Stimulated activated naive CD4-positive, alpha-beta T cell treated with Interleukin-2 at 50 U/mL for 16 hours (primary cell): ENCODE results near the gene MIDN.

Source experiments
- DNase-seq: peaks from one replicate; lab custom pipeline; 2025; lab: John Stamatoyannopoulos, UW

Gene MIDN

DNA sequence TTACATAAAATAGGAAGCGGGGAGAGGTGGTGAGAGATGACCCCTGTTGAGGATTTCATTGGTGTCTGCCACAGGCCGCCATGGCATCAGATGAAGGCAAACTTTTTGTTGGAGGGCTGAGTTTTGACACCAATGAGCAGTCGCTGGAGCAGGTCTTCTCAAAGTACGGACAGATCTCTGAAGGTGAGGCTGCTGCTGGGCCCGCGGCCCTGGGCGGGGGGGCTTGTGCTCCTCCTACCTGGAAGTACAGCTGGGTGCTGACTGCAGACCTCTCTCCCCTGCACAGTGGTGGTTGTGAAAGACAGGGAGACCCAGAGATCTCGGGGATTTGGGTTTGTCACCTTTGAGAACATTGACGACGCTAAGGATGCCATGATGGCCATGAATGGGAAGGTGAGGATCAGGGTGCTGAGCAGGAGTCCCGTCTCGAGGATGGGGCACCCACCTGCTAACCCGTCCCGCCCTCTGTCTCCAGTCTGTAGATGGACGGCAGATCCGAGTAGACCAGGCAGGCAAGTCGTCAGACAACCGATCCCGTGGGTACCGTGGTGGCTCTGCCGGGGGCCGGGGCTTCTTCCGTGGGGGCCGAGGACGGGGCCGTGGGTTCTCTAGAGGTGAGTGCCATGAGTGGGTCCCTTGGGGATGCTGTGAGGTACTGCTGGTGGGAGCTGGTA is 22.6 kb downstream of the MIDN start:
- no peak for DNase-seq

GRCh38 chr19:1271528-1272422 is 23.4 kb downstream of the MIDN start:
- no peak for DNase-seq

- no peak for DNase-seq
These were observed 24.3 kb downstream of the MIDN start for GRCh38 chr19:1272423-1273262.

- DNase-seq = no peak
These were observed 25.1 kb downstream of the MIDN start for GRCh38 chr19:1273263-1274041.

DNA sequence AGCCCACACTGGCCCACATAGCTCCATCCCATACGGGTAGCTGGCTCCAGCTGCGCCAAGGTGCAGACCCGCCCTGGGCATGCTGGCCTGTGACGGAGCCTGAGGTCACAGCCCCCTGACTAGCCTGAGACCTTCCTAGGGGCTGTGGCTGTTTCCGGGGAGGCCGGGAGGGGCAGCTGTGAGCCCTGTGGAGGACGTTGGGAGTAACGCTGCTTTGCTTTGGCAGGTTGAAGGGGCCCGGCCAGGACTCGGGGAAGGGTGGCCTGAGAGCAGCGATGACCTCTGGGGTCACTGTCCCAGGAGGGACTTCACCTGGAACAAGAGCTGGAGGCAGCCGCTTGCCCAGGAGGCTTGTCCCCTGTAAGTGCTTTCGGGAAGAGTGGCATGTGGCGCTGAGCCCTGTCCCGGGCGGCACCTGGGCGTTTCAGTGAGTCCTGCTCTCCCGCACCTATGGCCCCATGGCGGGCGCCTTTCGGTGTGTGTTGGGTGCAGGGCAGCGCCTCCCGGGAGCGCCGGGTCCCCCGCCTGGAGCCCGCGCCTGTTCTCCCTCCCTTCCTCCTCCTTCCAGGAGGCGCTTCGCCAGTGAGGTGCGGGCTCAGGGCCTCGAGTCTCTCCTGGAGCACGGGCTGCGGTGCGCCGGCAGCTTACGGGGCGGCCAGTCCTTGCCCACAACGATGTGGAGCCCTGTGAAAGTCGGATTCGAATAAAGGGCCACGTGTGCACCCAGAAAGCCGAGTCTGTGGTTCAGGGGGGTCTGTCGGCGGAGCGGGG is 25.9 kb downstream of the MIDN start:
- DNase-seq = no peak

DNA sequence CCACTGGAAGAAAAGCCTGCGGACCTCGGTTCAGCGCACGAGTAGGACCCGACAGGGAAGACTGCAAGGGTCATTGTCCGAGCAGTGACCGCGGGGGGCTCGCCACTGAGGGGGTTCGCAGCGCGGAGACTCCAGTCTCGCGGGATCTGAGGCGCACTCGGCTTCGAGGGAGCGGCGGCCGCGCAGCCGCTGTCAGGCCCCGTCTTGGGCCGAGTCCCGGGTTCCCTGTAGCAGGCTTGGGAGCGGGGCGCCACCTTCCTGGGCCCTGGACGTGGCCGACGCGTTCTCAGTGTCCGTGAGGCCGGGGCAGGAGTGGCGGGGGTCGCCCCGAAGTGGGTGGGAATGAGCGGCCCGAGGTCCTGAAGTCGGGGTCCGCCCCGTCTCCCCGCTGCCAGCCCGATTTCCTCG is 26.5 kb downstream of the MIDN start:
- DNase-seq = no peak

DNA sequence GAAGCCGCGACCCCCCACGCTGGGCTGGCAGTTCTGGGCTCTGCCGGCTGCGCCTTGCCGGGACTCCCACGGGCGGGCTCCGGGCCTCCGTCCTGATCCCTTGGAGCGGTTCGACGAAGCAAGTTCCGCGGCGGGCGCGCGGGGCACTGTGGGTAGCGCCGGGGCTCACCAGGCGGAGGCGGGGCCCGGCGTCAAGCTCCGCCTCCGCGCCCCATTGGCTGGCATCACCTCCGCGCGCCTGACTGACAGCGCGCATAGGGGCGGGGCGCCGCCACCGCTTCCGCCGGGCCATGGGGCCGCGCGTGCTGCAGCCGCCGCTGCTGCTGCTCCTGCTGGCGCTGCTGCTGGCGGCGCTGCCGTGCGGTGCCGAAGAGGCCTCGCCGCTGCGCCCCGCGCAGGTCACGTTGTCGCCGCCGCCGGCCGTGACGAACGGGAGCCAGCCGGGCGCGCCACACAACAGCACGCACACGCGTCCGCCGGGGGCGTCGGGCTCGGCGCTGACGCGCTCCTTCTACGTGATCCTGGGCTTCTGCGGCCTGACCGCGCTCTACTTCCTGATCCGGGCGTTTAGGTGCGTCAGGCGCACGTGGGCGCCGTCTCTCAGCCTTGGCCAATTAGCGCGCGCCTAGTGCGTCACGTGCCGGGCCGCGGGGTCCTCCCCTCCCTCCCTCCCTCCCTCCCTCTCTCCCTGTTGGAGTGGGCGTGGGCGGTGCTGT is 27.0 kb downstream of the MIDN start, which contains the start of gene FAM174C:
FAM174C (plus strand) TSS at position 271 of the 716 bp plus-strand sequence; CDS start at position 291, 20 bp downstream.
- DNase-seq = peak; percentile 96

GRCh38 chr19:1275976-1276627 is 27.7 kb downstream of the MIDN start:
- no peak for DNase-seq

DNA sequence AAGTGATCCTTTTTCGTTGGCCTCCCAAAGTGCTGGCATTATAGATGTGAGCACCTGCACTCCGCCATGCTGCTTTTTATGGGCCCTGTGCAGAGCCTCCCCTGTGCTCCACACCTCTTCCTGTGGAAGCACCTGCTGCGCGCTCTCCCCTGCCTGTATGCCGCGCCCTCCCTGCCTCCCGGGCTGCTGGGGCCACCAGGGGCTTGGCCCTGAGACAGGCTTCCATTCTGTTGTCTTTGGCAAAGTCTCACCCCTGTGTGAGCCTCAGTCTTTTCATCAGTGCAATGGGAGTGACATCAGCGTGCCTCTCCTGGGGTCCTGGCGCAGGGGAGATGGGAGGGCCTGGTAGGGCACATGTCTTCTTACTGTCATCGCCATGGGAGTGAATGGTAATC is 28.2 kb downstream of the MIDN start:
- DNase-seq = no peak

- DNase-seq = no peak
These were observed 28.7 kb downstream of the MIDN start for GRCh38 chr19:1277061-1277460.

DNA sequence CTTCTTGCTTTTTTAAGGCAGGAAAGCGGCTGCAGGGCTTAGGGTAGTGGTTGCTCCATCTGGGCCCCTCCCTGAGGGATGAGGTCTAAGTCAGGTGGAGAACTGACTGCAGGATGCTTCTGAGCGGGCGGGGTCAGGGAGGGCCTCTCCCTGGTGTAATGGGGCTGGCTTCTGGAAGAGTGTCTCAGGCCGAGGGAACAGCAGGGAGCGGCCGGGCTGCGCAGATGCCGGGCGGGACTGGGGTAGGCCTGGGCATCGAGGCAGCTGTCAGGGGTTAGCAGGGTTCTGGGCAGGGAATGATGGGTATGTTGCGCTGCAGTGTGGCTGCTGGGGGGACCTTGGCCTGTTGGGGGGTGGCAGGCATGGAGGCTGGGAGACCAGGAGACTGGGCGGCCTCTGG is 29.7 kb downstream of the MIDN start:
- DNase-seq = no peak

DNA sequence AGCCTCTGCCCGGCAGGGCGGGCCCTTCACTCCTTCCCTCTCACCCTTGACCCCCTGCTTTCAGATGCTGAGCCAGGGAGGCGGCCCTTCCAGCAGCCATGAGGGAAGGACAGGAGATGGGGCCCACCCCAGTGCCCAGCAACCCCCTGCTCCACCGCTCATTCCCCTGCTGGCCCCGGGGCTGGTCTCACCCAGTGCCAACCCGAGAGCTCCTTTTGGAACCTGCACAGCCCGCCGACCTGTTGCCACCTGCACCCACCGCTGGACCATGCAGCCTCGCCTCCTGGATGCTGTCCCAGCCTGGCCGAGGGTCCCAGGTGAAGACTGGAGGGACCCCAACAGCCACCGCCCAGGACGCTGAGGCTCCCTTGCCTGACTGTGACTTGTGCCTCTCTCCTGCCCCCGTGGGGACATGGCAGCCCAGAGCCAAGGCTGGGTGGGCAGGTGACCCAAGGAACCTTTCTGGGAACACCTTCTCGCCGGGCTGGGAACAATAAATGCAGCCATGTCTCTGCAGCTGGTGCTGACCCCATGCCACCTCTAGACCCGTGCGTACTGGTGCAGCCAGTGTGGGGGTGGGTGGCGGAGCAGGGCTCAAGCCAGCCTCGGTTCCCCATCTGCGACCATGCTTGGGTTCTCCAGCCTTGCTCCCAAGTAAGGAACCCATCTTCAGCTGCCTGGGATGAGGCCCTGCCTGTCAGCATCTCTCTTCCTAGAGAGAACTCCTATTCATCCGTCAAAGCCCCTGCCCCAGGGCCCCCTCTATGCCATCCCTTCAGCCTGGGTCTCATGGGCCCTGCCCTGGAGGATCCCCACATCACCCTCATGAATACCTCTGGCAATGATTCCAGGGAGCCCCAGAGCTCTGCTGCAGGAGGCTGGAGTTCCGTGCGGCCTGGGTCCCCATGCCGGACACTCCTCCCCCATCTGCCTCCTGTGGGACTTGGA is 30.6 kb downstream of the MIDN start:
- DNase-seq = no peak

DNA sequence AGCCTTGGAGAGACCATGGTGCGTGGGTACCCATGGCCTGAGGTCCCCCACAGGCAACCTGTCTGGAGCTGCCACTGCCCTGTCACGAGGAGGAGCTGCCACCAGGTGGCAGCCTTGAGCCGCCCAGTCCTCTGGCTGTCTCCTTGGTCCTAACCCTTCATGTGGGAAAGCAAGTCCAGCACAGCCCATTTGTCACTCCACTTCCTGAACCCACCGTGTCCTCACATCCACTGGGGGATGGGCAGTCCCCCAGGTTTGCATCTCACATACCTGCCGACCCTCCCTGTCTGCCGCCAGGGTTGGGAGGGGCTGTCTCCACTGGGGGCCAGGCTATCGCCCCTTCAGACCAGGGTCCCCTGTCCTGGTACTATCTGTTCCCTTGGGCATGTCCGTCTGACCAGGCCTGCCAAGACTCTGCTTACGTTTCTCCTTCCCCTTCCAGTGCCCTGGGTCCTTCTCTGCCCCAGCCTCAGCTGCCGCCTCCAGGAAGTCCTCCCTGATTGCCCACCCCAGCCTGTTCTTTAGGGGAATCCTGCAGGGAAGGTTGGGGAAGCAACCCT is 31.5 kb downstream of the MIDN start:
- DNase-seq = peak; percentile 62

- no peak for DNase-seq
These were observed 32.5 kb downstream of the MIDN start for GRCh38 chr19:1280636-1281568.

- DNase-seq = no peak
These were observed 33.3 kb downstream of the MIDN start for GRCh38 chr19:1281569-1282287.

DNA sequence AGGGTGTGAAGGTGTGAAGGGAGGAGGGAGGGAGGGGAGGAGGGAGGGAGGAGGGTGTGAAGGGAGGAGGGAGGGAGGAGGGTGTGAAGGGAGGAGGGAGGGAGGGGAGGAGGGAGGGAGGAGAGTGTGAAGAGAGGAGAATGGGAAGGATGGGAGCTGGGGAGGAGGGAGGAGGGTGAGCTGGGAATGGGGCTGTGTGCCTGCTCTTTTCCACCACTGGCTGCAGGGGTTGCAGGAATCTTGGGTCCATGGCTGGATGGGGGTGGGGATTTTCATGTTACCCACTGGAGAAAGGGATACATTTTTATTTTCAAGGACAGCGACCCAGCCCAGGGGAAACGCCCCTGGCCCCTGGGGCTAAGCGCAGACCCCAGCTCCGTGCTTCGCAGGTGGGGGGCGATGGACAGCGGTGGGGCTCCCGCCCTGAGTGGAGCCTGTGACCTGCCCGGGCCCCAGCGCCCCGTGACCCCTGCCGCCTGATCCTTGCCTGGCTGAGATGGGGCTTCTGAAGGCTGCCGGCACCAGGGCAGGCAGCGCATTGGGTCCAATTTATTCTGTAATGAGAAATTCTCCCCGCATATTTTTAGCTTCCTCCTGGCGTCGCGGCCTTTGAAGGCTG is 34.3 kb downstream of the MIDN start:
- DNase-seq = no peak
